Activated CD8-positive, alpha-beta memory T cell treated with anti-CD3 and anti-CD28 coated beads for 4 hours (primary cell): ENCODE measurements around the gene PRRC2A.

Experiments
- DNase-seq, 2 donors: peaks; one replicate each; pipeline ENCODE4 v3.0.0-alpha.2; 2020; ENCODE audit warnings: low read depth in 2 of 2

PRRC2A gene

GRCh38 chr6:31665501-31666336 lies 45.2 kb downstream of the PRRC2A start, which contains the start of gene CSNK2B:
Gene CSNK2B (plus strand): TSS chr6:31666080. CDS start chr6:31666832, 752 bp downstream.
- DNase-seq = peak; percentile 94 to 96

GRCh38 chr6:31666337-31666965 lies 45.9 kb downstream of the PRRC2A start:
- no peak for DNase-seq

GRCh38 chr6:31669676-31670075 lies 49.2 kb downstream of the PRRC2A start, which contains the start of gene LY6G5B:
Gene LY6G5B (plus strand): TSS chr6:31669976. CDS start chr6:31670951, 975 bp downstream.
- no peak for DNase-seq

GRCh38 chr6:31676322-31676903 lies 55.9 kb downstream of the PRRC2A start:
- DNase-seq = no peak

GRCh38 chr6:31676904-31677303 lies 56.4 kb downstream of the PRRC2A start:
- DNase-seq = no peak

- DNase-seq = no peak
Observed at GRCh38 chr6:31677955-31678354, 57.4 kb downstream of the PRRC2A start.

- peak in 1 of 2 donors; percentile 32 for DNase-seq
Observed at GRCh38 chr6:31680226-31681134, 60.0 kb downstream of the PRRC2A start, which contains the start of gene LY6G5C. Gene LY6G5C (minus strand): TSS chr6:31681067. CDS start chr6:31680373, 694 bp downstream.

GRCh38 chr6:31681135-31681671 lies 60.7 kb downstream of the PRRC2A start:
- no peak for DNase-seq

GRCh38 chr6:31683591-31683990 lies 63.1 kb downstream of the PRRC2A start:
- DNase-seq = no peak

- no peak for DNase-seq
Observed at GRCh38 chr6:31686483-31686882, 66.0 kb downstream of the PRRC2A start.

GRCh38 chr6:31687321-31687720 lies 66.8 kb downstream of the PRRC2A start:
- no peak for DNase-seq
